Measurements from ENCODE around the gene PARD3. TPM values are rescaled to one million over a fixed set of nuclear protein-coding genes. Genes with fewer than 3 reads are reported as not detected.

PARD3 gene
- total RNA-seq, 1 experiment from 2014 or later, result 154 TPM

DNA sequence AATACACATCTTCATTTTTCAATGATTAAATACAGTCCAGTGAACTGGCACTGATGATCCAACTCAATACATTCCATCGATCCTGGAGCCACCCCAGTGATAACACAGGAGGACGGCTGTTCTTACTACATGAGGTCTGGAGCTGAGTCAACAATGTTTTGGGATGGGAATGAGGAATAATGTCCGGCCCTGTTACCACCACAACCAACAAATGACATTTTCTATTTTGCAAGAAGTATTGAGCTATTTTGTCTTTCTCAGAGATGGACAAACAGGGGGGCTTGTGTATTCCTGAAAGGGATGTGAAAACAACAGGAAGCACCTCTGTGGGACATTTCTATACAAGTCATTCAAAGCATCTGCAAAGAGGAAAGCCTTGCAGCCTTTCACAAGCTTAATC is 249.2 kb downstream of the PARD3 start:
- H3K4me2 ChIP-seq (ENCODE audit: low read length), result no peak overlapping the region
- H3K4me1 ChIP-seq (ENCODE audit: insufficient read depth, low read length), result no peaks in the 10 kb centered on the region
- ATAC-seq (no peak), DNase-seq (no peak)
- POLR2A ChIA-PET (ENCODE audit: unreplicated experiment), result no interaction called here
- 0 out of 2 replicates have a peak, but pooled peaks cover 7% of the 10 kb centered on the region for H4K20me1 ChIP-seq (ENCODE audit: low read length)
- H3K27me3 ChIP-seq (ENCODE audit: low read length), result no peaks in the 10 kb centered on the region
- TF ChIP-seq, protein P1, sequence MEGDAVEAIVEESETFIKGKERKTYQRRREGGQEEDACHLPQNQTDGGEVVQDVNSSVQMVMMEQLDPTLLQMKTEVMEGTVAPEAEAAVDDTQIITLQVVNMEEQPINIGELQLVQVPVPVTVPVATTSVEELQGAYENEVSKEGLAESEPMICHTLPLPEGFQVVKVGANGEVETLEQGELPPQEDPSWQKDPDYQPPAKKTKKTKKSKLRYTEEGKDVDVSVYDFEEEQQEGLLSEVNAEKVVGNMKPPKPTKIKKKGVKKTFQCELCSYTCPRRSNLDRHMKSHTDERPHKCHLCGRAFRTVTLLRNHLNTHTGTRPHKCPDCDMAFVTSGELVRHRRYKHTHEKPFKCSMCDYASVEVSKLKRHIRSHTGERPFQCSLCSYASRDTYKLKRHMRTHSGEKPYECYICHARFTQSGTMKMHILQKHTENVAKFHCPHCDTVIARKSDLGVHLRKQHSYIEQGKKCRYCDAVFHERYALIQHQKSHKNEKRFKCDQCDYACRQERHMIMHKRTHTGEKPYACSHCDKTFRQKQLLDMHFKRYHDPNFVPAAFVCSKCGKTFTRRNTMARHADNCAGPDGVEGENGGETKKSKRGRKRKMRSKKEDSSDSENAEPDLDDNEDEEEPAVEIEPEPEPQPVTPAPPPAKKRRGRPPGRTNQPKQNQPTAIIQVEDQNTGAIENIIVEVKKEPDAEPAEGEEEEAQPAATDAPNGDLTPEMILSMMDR (conservative IDR thresholded peaks at IDR 0.05; ENCODE audit: low read depth, low read length), result no peak
- TF ChIP-seq EZH2phosphoT487 (IDR thresholded peaks at IDR 0.05; ENCODE audit: borderline replicate concordance, low read length) (no peak), EZH2 (IDR thresholded peaks at IDR 0.05; ENCODE audit: low read length, unreplicated experiment) (no peak)
- no peak overlapping the region for H3K4me3 ChIP-seq (ENCODE audit: low read length)
- no peak overlapping the region for H3K27ac ChIP-seq (ENCODE audit: low read length)
- CTCF ChIA-PET, result no interaction called here
- no peaks in the 10 kb centered on the region for H3K9me2 ChIP-seq (replicated peaks; ENCODE audit: low read length)
- H3K36me3 ChIP-seq (ENCODE audit: low read depth, low read length), result no peaks in the 10 kb centered on the region
- intact Hi-C loops (cut with micrococcal nuclease), result no loop called here
- no peaks in the 10 kb centered on the region for H3F3A ChIP-seq (ENCODE audit: low read length, unreplicated experiment)
- no peak overlapping the region for H2AFZ ChIP-seq (ENCODE audit: low read length)
- no peak overlapping the region for H3K9ac ChIP-seq (ENCODE audit: low read length)
- 0 out of 2 replicates have a peak, but pooled peaks cover 5% of the 10 kb centered on the region for H3K79me2 ChIP-seq (ENCODE audit: low read length)
- no TSS peak for BruUV-seq (replicated peaks)
- H3K9me3 ChIP-seq (ENCODE audit: low read length), result no peaks in the 10 kb centered on the region

- no peaks in the 10 kb centered on the region for H3F3A ChIP-seq (ENCODE audit: low read length, unreplicated experiment)
- no peak for DNase-seq
- H3K27me3 ChIP-seq (ENCODE audit: low read length), result no peaks in the 10 kb centered on the region
- H2AFZ ChIP-seq (ENCODE audit: low read length), result no peak overlapping the region
- peaks cover 9% of the 10 kb centered on the region for H3K4me1 ChIP-seq (ENCODE audit: insufficient read depth, low read length)
- ATAC-seq, result no peak
- CTCF ChIA-PET, result no interaction called here
- BruUV-seq (replicated peaks), result no TSS peak
- no peaks in the 10 kb centered on the region for H3K36me3 ChIP-seq (ENCODE audit: low read depth, low read length)
- TF ChIP-seq, protein P1 (conservative IDR thresholded peaks at IDR 0.05; ENCODE audit: low read depth, low read length), result no peak
- H3K4me2 ChIP-seq (ENCODE audit: low read length), result no peak overlapping the region
- H3K79me2 ChIP-seq (ENCODE audit: low read length), result no peaks in the 10 kb centered on the region
- H3K4me3 ChIP-seq (ENCODE audit: low read length), result no peak overlapping the region
- POLR2A ChIA-PET (ENCODE audit: unreplicated experiment), result no interaction called here
- H3K9ac ChIP-seq (ENCODE audit: low read length), result no peak overlapping the region
- H3K27ac ChIP-seq (ENCODE audit: low read length), result no peak overlapping the region
- intact Hi-C loops (cut with micrococcal nuclease), result no loop called here
- no peaks in the 10 kb centered on the region for H3K9me3 ChIP-seq (ENCODE audit: low read length)
- no peaks in the 10 kb centered on the region for H4K20me1 ChIP-seq (ENCODE audit: low read length)
- H3K9me2 ChIP-seq (replicated peaks; ENCODE audit: low read length), result no peaks in the 10 kb centered on the region
These were observed 257.0 kb downstream of the PARD3 start for GRCh38 chr10:34558093-34558583.

GRCh38 chr10:34557173-34557572 is 257.9 kb downstream of the PARD3 start:
- H4K20me1 ChIP-seq (ENCODE audit: low read length), result no peaks in the 10 kb centered on the region
- no peaks in the 10 kb centered on the region for H3K9me2 ChIP-seq (replicated peaks; ENCODE audit: low read length)
- ChIA-PET POLR2A (ENCODE audit: unreplicated experiment) (no interaction called here), CTCF (no interaction called here)
- BruUV-seq (replicated peaks), result no TSS peak
- no peak for DNase-seq
- no peak overlapping the region for H2AFZ ChIP-seq (ENCODE audit: low read length)
- H3K36me3 ChIP-seq (ENCODE audit: low read depth, low read length), result no peaks in the 10 kb centered on the region
- no peak for ATAC-seq
- H3F3A ChIP-seq (ENCODE audit: low read length, unreplicated experiment), result no peaks in the 10 kb centered on the region
- H3K27me3 ChIP-seq (ENCODE audit: low read length), result no peaks in the 10 kb centered on the region
- no peaks in the 10 kb centered on the region for H3K79me2 ChIP-seq (ENCODE audit: low read length)
- peaks cover 9% of the 10 kb centered on the region for H3K4me1 ChIP-seq (ENCODE audit: insufficient read depth, low read length)
- TF ChIP-seq EZH2phosphoT487 (IDR thresholded peaks at IDR 0.05; ENCODE audit: borderline replicate concordance, low read length), result no peak
- TF ChIP-seq EZH2 (IDR thresholded peaks at IDR 0.05; ENCODE audit: low read length, unreplicated experiment), result no peak
- TF ChIP-seq, protein P1 (conservative IDR thresholded peaks at IDR 0.05; ENCODE audit: low read depth, low read length), result no peak
- no peak overlapping the region for H3K4me2 ChIP-seq (ENCODE audit: low read length)
- intact Hi-C loops (cut with micrococcal nuclease), result no loop called here
- H3K27ac ChIP-seq (ENCODE audit: low read length), result no peak overlapping the region
- H3K4me3 ChIP-seq (ENCODE audit: low read length), result no peak overlapping the region
- H3K9me3 ChIP-seq (ENCODE audit: low read length), result no peaks in the 10 kb centered on the region
- H3K9ac ChIP-seq (ENCODE audit: low read length), result no peak overlapping the region
